GM12878 (cell line): ENCODE measurements around the gene PPP2R5C.

Source experiments
- JUND ChIP-seq: IDR thresholded peaks from 2 replicates; pipeline ENCODE4 v1.6.1; 2012; ENCODE audit warnings: low read depth, mild to moderate bottlenecking, low read length, improper control_type of control experiment, moderate library complexity
- POLR2A ChIP-seq: IDR thresholded peaks from 2 replicates; pipeline ENCODE4 v1.6.1; 2011; ENCODE audit warnings: low read depth, mild to moderate bottlenecking, low read length

DNA sequence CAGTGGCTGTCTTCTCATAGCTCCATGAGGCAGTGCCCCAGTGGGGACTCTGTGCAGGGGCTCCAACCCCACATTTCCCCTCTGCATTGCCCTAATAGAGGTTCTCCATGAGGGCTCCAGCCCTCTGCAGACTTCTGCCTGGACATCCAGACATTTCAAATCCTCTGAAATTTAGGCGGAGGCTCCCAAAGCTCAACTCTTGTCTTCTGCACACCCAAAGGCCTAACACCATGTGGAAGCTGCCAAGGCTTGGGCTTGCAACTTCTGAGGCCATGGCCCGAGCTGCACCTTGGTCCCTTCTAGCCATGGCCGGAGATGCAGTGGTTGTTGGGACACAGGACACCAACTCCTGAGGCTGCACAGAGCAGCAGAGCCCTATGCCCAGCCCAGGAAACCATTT, 20.5 kb upstream of the PPP2R5C start:
- TF ChIP-seq POLR2A (no peak), JUND (no peak)
